Nephron (organoid): ENCODE data around the gene INCA1.

Experiments
- H3K27ac Mint-ChIP-seq, 3 experiments: 2 replicates each; pipeline ENCODE4 v1.8.0; 2020; ENCODE audit warnings: mixed read lengths in 3 of 3, mild to moderate bottlenecking in 2 of 3, moderate library complexity in 1 of 3
- H3K27me3 Mint-ChIP-seq: 2 replicates; pipeline ENCODE4 v1.8.0; 2021; ENCODE audit warnings: low read depth, mild to moderate bottlenecking, moderate library complexity, mixed read lengths
- H3K36me3 Mint-ChIP-seq: 2 replicates; pipeline ENCODE4 v1.8.0; 2020; ENCODE audit warnings: low read depth, mixed read lengths
- H3K4me1 Mint-ChIP-seq: 2 replicates; pipeline ENCODE4 v1.8.0; 2020; ENCODE audit warnings: mixed read lengths
- H3K4me3 Mint-ChIP-seq, 3 experiments: 2 replicates each; pipeline ENCODE4 v1.8.0; 2020; ENCODE audit warnings: mild to moderate bottlenecking in 3 of 3, mixed read lengths in 3 of 3, moderate library complexity in 2 of 3
- H3K9me3 Mint-ChIP-seq: 2 replicates; pipeline ENCODE4 v1.8.0; 2020; ENCODE audit warnings: mixed read lengths
- TF ChIP-seq, protein P1 (sequence below), 3 experiments: fragments of 200-600 bp; sonication (generic); IDR thresholded peaks; one replicate each; pipeline ENCODE4 v1.5.0; 2021; ENCODE audit warnings: antibody characterized with exemption in 3 of 3; ENCODE audit not compliant: unreplicated experiment in 3 of 3

INCA1 gene

DNA sequence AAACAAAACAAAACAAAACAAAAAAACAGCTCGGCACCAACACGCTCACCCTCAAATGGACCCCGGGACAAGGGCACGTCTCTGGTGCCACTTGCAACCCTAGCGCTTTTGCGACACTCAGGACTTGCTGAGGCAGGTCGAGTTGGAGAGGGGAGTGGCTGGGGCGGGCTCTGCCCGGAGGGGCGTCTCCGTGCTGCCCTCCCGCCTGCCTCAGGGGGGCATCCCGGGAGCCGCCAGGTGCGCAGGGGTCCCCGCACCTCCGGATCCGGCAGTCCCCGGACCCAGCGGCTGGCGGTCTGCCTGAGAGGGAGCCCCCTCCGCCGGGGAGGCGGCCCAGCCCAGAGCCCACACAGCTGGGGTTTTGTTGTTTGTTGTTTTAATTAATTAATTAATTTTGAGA is 38.0 kb upstream of the INCA1 start, which contains the start of gene SLC52A1:
Gene SLC52A1, minus strand, starts transcription at position 112 of the 400 bp plus-strand sequence. CDS start 820 bp downstream, outside the sequence.
- no peaks in the 10 kb centered on the region for H3K36me3 Mint-ChIP-seq

GRCh38 chr17:5034651-5035050 is 37.3 kb upstream of the INCA1 start:
- H3K36me3 Mint-ChIP-seq = no peaks in the 10 kb centered on the region
- H3K4me1 Mint-ChIP-seq = peaks cover 6% of the 10 kb centered on the region
- H3K27ac Mint-ChIP-seq = no peak overlapping the region
- H3K4me3 Mint-ChIP-seq = no peak overlapping the region
- peaks cover under 1% of the 10 kb centered on the region for H3K9me3 Mint-ChIP-seq
- peaks cover 45% of the 10 kb centered on the region for H3K27me3 Mint-ChIP-seq
- TF ChIP-seq, protein P1, sequence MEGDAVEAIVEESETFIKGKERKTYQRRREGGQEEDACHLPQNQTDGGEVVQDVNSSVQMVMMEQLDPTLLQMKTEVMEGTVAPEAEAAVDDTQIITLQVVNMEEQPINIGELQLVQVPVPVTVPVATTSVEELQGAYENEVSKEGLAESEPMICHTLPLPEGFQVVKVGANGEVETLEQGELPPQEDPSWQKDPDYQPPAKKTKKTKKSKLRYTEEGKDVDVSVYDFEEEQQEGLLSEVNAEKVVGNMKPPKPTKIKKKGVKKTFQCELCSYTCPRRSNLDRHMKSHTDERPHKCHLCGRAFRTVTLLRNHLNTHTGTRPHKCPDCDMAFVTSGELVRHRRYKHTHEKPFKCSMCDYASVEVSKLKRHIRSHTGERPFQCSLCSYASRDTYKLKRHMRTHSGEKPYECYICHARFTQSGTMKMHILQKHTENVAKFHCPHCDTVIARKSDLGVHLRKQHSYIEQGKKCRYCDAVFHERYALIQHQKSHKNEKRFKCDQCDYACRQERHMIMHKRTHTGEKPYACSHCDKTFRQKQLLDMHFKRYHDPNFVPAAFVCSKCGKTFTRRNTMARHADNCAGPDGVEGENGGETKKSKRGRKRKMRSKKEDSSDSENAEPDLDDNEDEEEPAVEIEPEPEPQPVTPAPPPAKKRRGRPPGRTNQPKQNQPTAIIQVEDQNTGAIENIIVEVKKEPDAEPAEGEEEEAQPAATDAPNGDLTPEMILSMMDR (IDR thresholded peaks at IDR 0.05; ENCODE audit: unreplicated experiment in 3 of 3) = no peak

More for the DNA sequence above, 38.0 kb upstream of the INCA1 start, which contains the start of gene SLC52A1:
- Mint-ChIP-seq H3K9me3 (peaks cover 3% of the 10 kb centered on the region), H3K27me3 (peaks cover 39% of the 10 kb centered on the region), H3K4me3 (no peak within 1 kb of the TSS), H3K4me1 (peaks cover 6% of the 10 kb centered on the region), H3K27ac (no peak within 1 kb of the TSS)
- TF ChIP-seq, protein P1 (IDR thresholded peaks at IDR 0.05; ENCODE audit: unreplicated experiment in 3 of 3) = no peak

- Mint-ChIP-seq H3K36me3 (no peaks in the 10 kb centered on the region), H3K4me1 (peaks cover 6% of the 10 kb centered on the region), H3K4me3 (no peak overlapping the region), H3K27ac (no peak overlapping the region), H3K27me3 (peaks cover 48% of the 10 kb centered on the region), H3K9me3 (no peaks in the 10 kb centered on the region)
- TF ChIP-seq, protein P1 (IDR thresholded peaks at IDR 0.05; ENCODE audit: unreplicated experiment in 3 of 3) = no peak
Measured at GRCh38 chr17:5034063-5034462, 36.7 kb upstream of the INCA1 start.

- peaks cover 6% of the 10 kb centered on the region for H3K4me1 Mint-ChIP-seq
- H3K4me3 Mint-ChIP-seq = no peak overlapping the region
- TF ChIP-seq, protein P1 (IDR thresholded peaks at IDR 0.05; ENCODE audit: unreplicated experiment in 3 of 3) = no peak
- no peaks in the 10 kb centered on the region for H3K36me3 Mint-ChIP-seq
- no peak overlapping the region for H3K27ac Mint-ChIP-seq
- no peaks in the 10 kb centered on the region for H3K9me3 Mint-ChIP-seq
- peaks cover 48% of the 10 kb centered on the region for H3K27me3 Mint-ChIP-seq
Measured at GRCh38 chr17:5033352-5034015, 36.2 kb upstream of the INCA1 start.

DNA sequence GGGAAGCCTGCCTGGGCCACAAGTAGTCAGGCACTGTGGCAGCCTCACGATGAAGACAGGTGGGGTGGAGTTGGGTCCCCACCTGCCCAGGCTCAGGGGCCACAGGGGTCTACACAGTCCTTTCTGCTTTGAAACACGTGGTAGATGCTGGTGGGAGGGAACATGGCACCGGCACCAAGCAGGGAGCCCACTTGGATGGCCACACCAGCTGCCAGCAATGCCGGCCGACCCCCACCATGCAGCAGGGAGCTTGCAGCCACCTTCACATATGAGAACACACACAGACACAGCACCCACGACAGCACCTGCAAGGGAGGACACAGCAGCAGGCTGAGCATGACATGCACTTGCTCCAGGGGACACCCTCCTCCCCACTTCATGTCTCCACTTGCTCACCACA is 35.5 kb upstream of the INCA1 start:
- H3K36me3 Mint-ChIP-seq = no peaks in the 10 kb centered on the region
- H3K27me3 Mint-ChIP-seq = peaks cover 48% of the 10 kb centered on the region
- TF ChIP-seq, protein P1 (IDR thresholded peaks at IDR 0.05; ENCODE audit: unreplicated experiment in 3 of 3) = no peak
- H3K4me1 Mint-ChIP-seq = peaks cover 6% of the 10 kb centered on the region
- H3K27ac Mint-ChIP-seq = no peak overlapping the region
- H3K4me3 Mint-ChIP-seq = no peak overlapping the region
- H3K9me3 Mint-ChIP-seq = no peaks in the 10 kb centered on the region
